Astrocyte (in vitro differentiated cells and primary cell): ENCODE results near the gene SELENOF.

Experiments
- EZH2 ChIP-seq: IDR thresholded peaks from 2 replicates; pipeline ENCODE4 v1.6.1; 2012; ENCODE audit warnings: mild to moderate bottlenecking, low read length, inconsistent platforms; ENCODE audit not compliant: insufficient read depth
- TF ChIP-seq, protein P1 (sequence below): IDR thresholded peaks from 2 replicates; pipeline ENCODE4 v1.5.1; 2011; ENCODE audit warnings: low read depth, mild to moderate bottlenecking, inconsistent platforms, low read length, moderate library complexity; ENCODE audit not compliant: insufficient read depth

DNA sequence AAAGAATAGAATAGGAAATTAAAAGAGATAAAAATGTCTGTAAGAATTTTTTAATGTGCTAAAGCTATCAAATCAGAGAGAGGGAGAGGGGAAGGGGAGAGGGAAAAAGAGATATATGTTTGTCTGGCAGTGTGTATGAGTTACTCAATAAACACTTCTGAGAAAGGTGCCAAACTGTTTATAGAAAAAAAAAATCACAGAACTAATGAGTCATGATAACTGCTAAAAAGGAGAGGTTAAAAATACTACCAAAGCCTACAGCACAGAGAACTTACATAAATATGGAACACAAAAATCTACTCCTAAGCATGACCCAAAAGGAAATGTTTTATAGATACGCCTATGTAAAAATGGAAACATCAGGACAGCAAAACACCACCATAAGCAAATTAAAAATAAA, 45.4 kb downstream of the SELENOF start:
- TF ChIP-seq, protein P1, sequence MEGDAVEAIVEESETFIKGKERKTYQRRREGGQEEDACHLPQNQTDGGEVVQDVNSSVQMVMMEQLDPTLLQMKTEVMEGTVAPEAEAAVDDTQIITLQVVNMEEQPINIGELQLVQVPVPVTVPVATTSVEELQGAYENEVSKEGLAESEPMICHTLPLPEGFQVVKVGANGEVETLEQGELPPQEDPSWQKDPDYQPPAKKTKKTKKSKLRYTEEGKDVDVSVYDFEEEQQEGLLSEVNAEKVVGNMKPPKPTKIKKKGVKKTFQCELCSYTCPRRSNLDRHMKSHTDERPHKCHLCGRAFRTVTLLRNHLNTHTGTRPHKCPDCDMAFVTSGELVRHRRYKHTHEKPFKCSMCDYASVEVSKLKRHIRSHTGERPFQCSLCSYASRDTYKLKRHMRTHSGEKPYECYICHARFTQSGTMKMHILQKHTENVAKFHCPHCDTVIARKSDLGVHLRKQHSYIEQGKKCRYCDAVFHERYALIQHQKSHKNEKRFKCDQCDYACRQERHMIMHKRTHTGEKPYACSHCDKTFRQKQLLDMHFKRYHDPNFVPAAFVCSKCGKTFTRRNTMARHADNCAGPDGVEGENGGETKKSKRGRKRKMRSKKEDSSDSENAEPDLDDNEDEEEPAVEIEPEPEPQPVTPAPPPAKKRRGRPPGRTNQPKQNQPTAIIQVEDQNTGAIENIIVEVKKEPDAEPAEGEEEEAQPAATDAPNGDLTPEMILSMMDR = no peak
- TF ChIP-seq EZH2 = no peak
